GM19463 (cell line): ENCODE results near the gene SLC30A3.
"Not testable (repeated sequence)": the region's sequence is repeated elsewhere in the genome, so short reads cannot be mapped to it uniquely, and the experiment has no call there.

Experiments
- ATAC-seq: cut with Tn5 transposase; IDR thresholded peaks from one replicate; pipeline ENCODE4 v1.9.1; 2021; ENCODE audit warnings: mild to moderate bottlenecking, moderate library complexity; ENCODE audit not compliant: unreplicated experiment

The SLC30A3 gene

GRCh38 chr2:27288610-27289009 lies 25.8 kb upstream of the SLC30A3 start:
- no peak for ATAC-seq

GRCh38 chr2:27285481-27285880 lies 22.6 kb upstream of the SLC30A3 start:
- ATAC-seq, result no peak

GRCh38 chr2:27284996-27285395 lies 22.1 kb upstream of the SLC30A3 start:
- no peak for ATAC-seq

- ATAC-seq, result no peak
Observed at GRCh38 chr2:27282892-27283291, 20.0 kb upstream of the SLC30A3 start.

- ATAC-seq, result no peak
Observed at GRCh38 chr2:27281855-27282559, 19.2 kb upstream of the SLC30A3 start, which contains the start of gene TRIM54. TRIM54 (plus strand) TSS chr2:27282429; CDS start chr2:27282732, 303 bp downstream.

- ATAC-seq, result no peak
Observed at GRCh38 chr2:27281442-27281841, 18.6 kb upstream of the SLC30A3 start.

- ATAC-seq, result no peak
Observed at GRCh38 chr2:27280826-27281225, 18.0 kb upstream of the SLC30A3 start.

- no peak for ATAC-seq
Observed at GRCh38 chr2:27278010-27278409, 15.2 kb upstream of the SLC30A3 start.

GRCh38 chr2:27275211-27276150 lies 12.6 kb upstream of the SLC30A3 start, which contains the start of gene DNAJC5G:
DNAJC5G (plus strand) TSS chr2:27275433; CDS start chr2:27276729, 1,296 bp downstream.
- no peak for ATAC-seq

- not testable (repeated sequence) for ATAC-seq
Observed at GRCh38 chr2:27272537-27273522, 10.0 kb upstream of the SLC30A3 start.

GRCh38 chr2:27271631-27272340 lies 8.9 kb upstream of the SLC30A3 start:
- no peak for ATAC-seq

- no peak for ATAC-seq
Observed at GRCh38 chr2:27270670-27271069, 7.8 kb upstream of the SLC30A3 start.

- ATAC-seq, result no peak
Observed at GRCh38 chr2:27270131-27270530, 7.3 kb upstream of the SLC30A3 start.

GRCh38 chr2:27268296-27268695 lies 5.4 kb upstream of the SLC30A3 start:
- ATAC-seq, result not testable (repeated sequence)

- no peak for ATAC-seq
Observed at GRCh38 chr2:27265536-27265870, 2.7 kb upstream of the SLC30A3 start.

- ATAC-seq, result peak; percentile 64
Observed at GRCh38 chr2:27264753-27265535, 2.1 kb upstream of the SLC30A3 start.

GRCh38 chr2:27264253-27264752 lies 1.5 kb upstream of the SLC30A3 start:
- ATAC-seq, result no peak

- ATAC-seq, result no peak
Observed at GRCh38 chr2:27263287-27264252, 723 bp upstream of the SLC30A3 start.
